DMS153 (cell line): ENCODE results near the gene FIGLA.
"Not testable (repeated sequence)": the region's sequence is repeated elsewhere in the genome, so short reads cannot be mapped to it uniquely, and the experiment has no call there.

ENCODE experiments used
- DNase-seq: peaks from one replicate; lab custom pipeline; 2025; lab: John Stamatoyannopoulos, UW

Gene FIGLA

GRCh38 chr2:70746094-70746974 is 44.1 kb downstream of the FIGLA start:
- DNase-seq, result no peak

- DNase-seq, result no peak
Measured at GRCh38 chr2:70745276-70745825, 45.1 kb downstream of the FIGLA start.

GRCh38 chr2:70744397-70744796 is 46.0 kb downstream of the FIGLA start:
- no peak for DNase-seq

- no peak for DNase-seq
Measured at GRCh38 chr2:70743677-70744076, 46.8 kb downstream of the FIGLA start.

GRCh38 chr2:70743068-70743467 is 47.4 kb downstream of the FIGLA start:
- no peak for DNase-seq

- DNase-seq, result not testable (repeated sequence)
Measured at GRCh38 chr2:70739492-70739891, 51.0 kb downstream of the FIGLA start.

GRCh38 chr2:70738159-70738558 is 52.3 kb downstream of the FIGLA start:
- DNase-seq, result no peak

GRCh38 chr2:70735071-70735470 is 55.4 kb downstream of the FIGLA start:
- DNase-seq, result no peak

- DNase-seq, result no peak
Measured at GRCh38 chr2:70733646-70734180, 56.7 kb downstream of the FIGLA start.

GRCh38 chr2:70732766-70733645 is 57.4 kb downstream of the FIGLA start:
- no peak for DNase-seq

GRCh38 chr2:70730730-70731129 is 59.7 kb downstream of the FIGLA start:
- DNase-seq, result no peak

GRCh38 chr2:70729647-70730046 is 60.8 kb downstream of the FIGLA start:
- DNase-seq, result no peak

GRCh38 chr2:70728128-70728527 is 62.3 kb downstream of the FIGLA start:
- no peak for DNase-seq
